Cerebellar cortex (tissue), 1 donor: ENCODE measurements around the gene SLC29A1.
A peak's percentile ranks its signal among the peaks of the same experiment; 100 is the strongest.
"Not testable (repeated sequence)": the region's sequence is repeated elsewhere in the genome, so short reads cannot be mapped to it uniquely, and the experiment has no call there.

ENCODE experiments used
- DNase-seq: peaks from one replicate; pipeline ENCODE4 v3.0.0-alpha.2; 2015; ENCODE audit warnings: low spot score

The SLC29A1 gene

GRCh38 chr6:44223319-44224028 lies at the start of gene SLC29A1:
Gene SLC29A1 (plus strand): TSS chr6:44223595. CDS start chr6:44227314, 3,719 bp downstream.
- peak; percentile 77 for DNase-seq

GRCh38 chr6:44176130-44176761 lies 47.1 kb upstream of the SLC29A1 start:
- DNase-seq = no peak

GRCh38 chr6:44176762-44177509 lies 46.5 kb upstream of the SLC29A1 start:
- no peak for DNase-seq

- DNase-seq = no peak
Observed at GRCh38 chr6:44177691-44178423, 45.5 kb upstream of the SLC29A1 start.

GRCh38 chr6:44178424-44179071 lies 44.8 kb upstream of the SLC29A1 start:
- no peak for DNase-seq

- DNase-seq = no peak
Observed at GRCh38 chr6:44179072-44179536, 44.3 kb upstream of the SLC29A1 start.

- DNase-seq = no peak
Observed at GRCh38 chr6:44179648-44180047, 43.7 kb upstream of the SLC29A1 start.

GRCh38 chr6:44180406-44180805 lies 43.0 kb upstream of the SLC29A1 start:
- no peak for DNase-seq

- no peak for DNase-seq
Observed at GRCh38 chr6:44180886-44181285, 42.5 kb upstream of the SLC29A1 start.

- not testable (repeated sequence) for DNase-seq
Observed at GRCh38 chr6:44181784-44182183, 41.6 kb upstream of the SLC29A1 start.

- DNase-seq = no peak
Observed at GRCh38 chr6:44182911-44183390, 40.4 kb upstream of the SLC29A1 start.

- no peak for DNase-seq
Observed at GRCh38 chr6:44183783-44184182, 39.6 kb upstream of the SLC29A1 start.

GRCh38 chr6:44185356-44185755 lies 38.0 kb upstream of the SLC29A1 start:
- DNase-seq = not testable (repeated sequence)

- no peak for DNase-seq
Observed at GRCh38 chr6:44185953-44186634, 37.3 kb upstream of the SLC29A1 start.

- DNase-seq = no peak
Observed at GRCh38 chr6:44186635-44187025, 36.8 kb upstream of the SLC29A1 start.

GRCh38 chr6:44188819-44189218 lies 34.6 kb upstream of the SLC29A1 start:
- no peak for DNase-seq

GRCh38 chr6:44189257-44189656 lies 34.1 kb upstream of the SLC29A1 start:
- no peak for DNase-seq

GRCh38 chr6:44190715-44191114 lies 32.7 kb upstream of the SLC29A1 start:
- DNase-seq = no peak

- no peak for DNase-seq
Observed at GRCh38 chr6:44192428-44193041, 30.9 kb upstream of the SLC29A1 start.

GRCh38 chr6:44193307-44193910 lies 30.0 kb upstream of the SLC29A1 start:
- no peak for DNase-seq
